Astrocyte (in vitro differentiated cells and primary cell): ENCODE data around the gene CFAP97D2. TPM values are rescaled to one million over a fixed set of nuclear protein-coding genes. Genes with fewer than 3 reads are reported as not detected.

Source experiments
- DNase-seq: peaks from one replicate; pipeline ENCODE4 v3.0.0-alpha.2; 2010; ENCODE audit warnings: low read depth
- FAIRE-seq: peaks from 2 replicates; lab custom pipeline; 2011; peaks lifted over from hg19 to GRCh38; lab: Jason Lieb, UNC
- H2AFZ ChIP-seq: 2 replicates; pipeline ENCODE4 v1.6.0; 2012; ENCODE audit warnings: low read depth, low read length, inconsistent platforms
- H3K27ac ChIP-seq: 2 replicates; pipeline ENCODE4 v1.5.1; 2011; ENCODE audit warnings: low read depth, low read length, inconsistent platforms
- H3K27me3 ChIP-seq: 2 replicates; pipeline ENCODE4 v1.6.0; 2011; ENCODE audit warnings: low read length, inconsistent platforms; ENCODE audit not compliant: insufficient read depth
- H3K36me3 ChIP-seq: 2 replicates; pipeline ENCODE4 v1.5.1; 2011; ENCODE audit warnings: low read length, inconsistent platforms; ENCODE audit not compliant: insufficient read depth
- H3K4me1 ChIP-seq: 2 replicates; pipeline ENCODE4 v1.5.1; 2011; ENCODE audit warnings: low read length, inconsistent platforms; ENCODE audit not compliant: insufficient read depth
- H3K4me2 ChIP-seq: 2 replicates; pipeline ENCODE4 v1.6.0; 2012; ENCODE audit warnings: low read length, inconsistent platforms
- H3K4me3 ChIP-seq: 2 replicates; pipeline ENCODE4 v1.5.1; 2011; ENCODE audit warnings: low read depth, mild to moderate bottlenecking, low read length, inconsistent platforms; ENCODE audit not compliant: insufficient read depth
- H3K79me2 ChIP-seq: 2 replicates; pipeline ENCODE4 v1.6.0; 2012; ENCODE audit warnings: mild to moderate bottlenecking, low read length, inconsistent platforms; ENCODE audit not compliant: insufficient read depth
- H3K9ac ChIP-seq: 2 replicates; pipeline ENCODE4 v1.6.0; 2012; ENCODE audit warnings: mild to moderate bottlenecking, low read length, inconsistent platforms
- H3K9me3 ChIP-seq: 2 replicates; pipeline ENCODE4 v1.5.1; 2012; ENCODE audit warnings: low read depth, mild to moderate bottlenecking, low read length, inconsistent platforms; ENCODE audit not compliant: insufficient read depth
- H4K20me1 ChIP-seq: 2 replicates; pipeline ENCODE4 v1.6.0; 2012; ENCODE audit warnings: low read length, inconsistent platforms; ENCODE audit not compliant: insufficient read depth
- H3K27ac Mint-ChIP-seq: one replicate; pipeline ENCODE4 v1.8.0; 2021; ENCODE audit warnings: mild to moderate bottlenecking, mixed read lengths; ENCODE audit not compliant: unreplicated experiment
- H3K27me3 Mint-ChIP-seq: one replicate; pipeline ENCODE4 v1.8.0; 2021; ENCODE audit warnings: low read depth, mixed read lengths; ENCODE audit not compliant: unreplicated experiment
- H3K36me3 Mint-ChIP-seq: one replicate; pipeline ENCODE4 v1.8.0; 2021; ENCODE audit warnings: low read depth, mixed read lengths; ENCODE audit not compliant: unreplicated experiment
- H3K4me1 Mint-ChIP-seq: one replicate; pipeline ENCODE4 v1.8.0; 2021; ENCODE audit warnings: low read depth, mixed read lengths; ENCODE audit not compliant: unreplicated experiment
- H3K4me3 Mint-ChIP-seq: one replicate; pipeline ENCODE4 v1.8.0; 2021; ENCODE audit warnings: mild to moderate bottlenecking, moderate library complexity, mixed read lengths; ENCODE audit not compliant: unreplicated experiment
- H3K9me3 Mint-ChIP-seq: one replicate; pipeline ENCODE4 v1.8.0; 2021; ENCODE audit warnings: mild to moderate bottlenecking, mixed read lengths; ENCODE audit not compliant: unreplicated experiment
- CTCF ChIP-seq: IDR thresholded peaks from 2 replicates; pipeline ENCODE4 v1.5.1; 2011; ENCODE audit warnings: low read depth, mild to moderate bottlenecking, inconsistent platforms, low read length, moderate library complexity; ENCODE audit not compliant: insufficient read depth
- EZH2 ChIP-seq: IDR thresholded peaks from 2 replicates; pipeline ENCODE4 v1.6.1; 2012; ENCODE audit warnings: mild to moderate bottlenecking, low read length, inconsistent platforms; ENCODE audit not compliant: insufficient read depth
- total RNA-seq: library from RNA; stranded (reverse); gene quantifications from 2 replicates; pipeline ENCODE4 v1.2.1, GENCODE V29; 2021

The CFAP97D2 gene
- total RNA-seq, 1 donor from 2014 or later = not detected

- Histone ChIP-seq H3K79me2 (no peaks in the 10 kb centered on the region), H3K9me3 (no peaks in the 10 kb centered on the region), H3K4me2 (no peak overlapping the region), H3K9ac (no peak overlapping the region), H3K27ac (no peak overlapping the region), H3K27me3 (peaks cover 5% of the 10 kb centered on the region), H3K36me3 (no peaks in the 10 kb centered on the region), H2AFZ (no peak overlapping the region), H3K4me3 (no peak overlapping the region), H4K20me1 (no peaks in the 10 kb centered on the region), H3K4me1 (peaks cover 7% of the 10 kb centered on the region)
- DNase-seq (no peak), FAIRE-seq (no peak)
- H3K4me1 Mint-ChIP-seq = no peaks in the 10 kb centered on the region
- peaks cover 47% of the 10 kb centered on the region for H3K27me3 Mint-ChIP-seq
- no peak overlapping the region for H3K27ac Mint-ChIP-seq
- peaks cover 7% of the 10 kb centered on the region for H3K9me3 Mint-ChIP-seq
- H3K36me3 Mint-ChIP-seq = peaks cover 2% of the 10 kb centered on the region
- TF ChIP-seq EZH2 (no peak), CTCF (no peak)
- no peak overlapping the region for H3K4me3 Mint-ChIP-seq
Measured at GRCh38 chr13:114164681-114165429, 14.2 kb upstream of the CFAP97D2 start.

GRCh38 chr13:114166381-114167131 lies 12.5 kb upstream of the CFAP97D2 start:
- H3K4me2 ChIP-seq = peak overlapping the region; percentile 20
- peaks cover 7% of the 10 kb centered on the region for H3K4me1 ChIP-seq
- no peaks in the 10 kb centered on the region for H3K9me3 ChIP-seq
- H3K4me3 ChIP-seq = no peak overlapping the region
- H2AFZ ChIP-seq = peak overlapping the region; percentile 62
- H4K20me1 ChIP-seq = no peaks in the 10 kb centered on the region
- Mint-ChIP-seq H3K4me3 (no peak overlapping the region), H3K36me3 (peaks cover 2% of the 10 kb centered on the region), H3K4me1 (no peaks in the 10 kb centered on the region), H3K27me3 (peaks cover 37% of the 10 kb centered on the region), H3K9me3 (peaks cover 4% of the 10 kb centered on the region), H3K27ac (no peak overlapping the region)
- TF ChIP-seq CTCF (no peak), EZH2 (no peak)
- H3K9ac ChIP-seq = no peak overlapping the region
- FAIRE-seq (no peak), DNase-seq (no peak)
- H3K27ac ChIP-seq = no peak overlapping the region
- no peaks in the 10 kb centered on the region for H3K79me2 ChIP-seq
- H3K36me3 ChIP-seq = no peaks in the 10 kb centered on the region
- H3K27me3 ChIP-seq = peaks cover 5% of the 10 kb centered on the region
